AG09319 (cell line): ENCODE measurements around the gene SLC4A1AP.

Experiments
- DNase-seq: peaks from one replicate; pipeline ENCODE4 v3.0.0-alpha.2; 2010; ENCODE audit warnings: low read depth; ENCODE audit errors: extremely low read depth
- CTCF ChIP-seq: IDR thresholded peaks from 2 replicates; pipeline ENCODE4 v1.5.1; 2011; ENCODE audit warnings: low read depth, mild to moderate bottlenecking, inconsistent platforms, low read length, moderate library complexity

Gene SLC4A1AP

GRCh38 chr2:27716301-27717069 is 52.8 kb downstream of the SLC4A1AP start:
- DNase-seq = no peak
- TF ChIP-seq CTCF = no peak

GRCh38 chr2:27717070-27717795 is 53.5 kb downstream of the SLC4A1AP start:
- no peak for TF ChIP-seq CTCF
- DNase-seq = no peak

GRCh38 chr2:27720004-27720551 is 56.4 kb downstream of the SLC4A1AP start:
- peak; percentile 70 for DNase-seq
- no peak for TF ChIP-seq CTCF

- TF ChIP-seq CTCF = no peak
- DNase-seq = no peak
Measured at GRCh38 chr2:27721335-27721734, 57.6 kb downstream of the SLC4A1AP start.

- DNase-seq = no peak
- no peak for TF ChIP-seq CTCF
Measured at GRCh38 chr2:27721884-27722485, 58.3 kb downstream of the SLC4A1AP start.

- no peak for DNase-seq
Measured at GRCh38 chr2:27723372-27724144, 59.9 kb downstream of the SLC4A1AP start.

More at GRCh38 chr2:27723372-27724144, 59.9 kb downstream of the SLC4A1AP start:
- TF ChIP-seq CTCF = peak; percentile 91
